Hypothalamus (tissue), 51 donors: Measurements from ENCODE around the gene PCCA.
"Not testable (repeated sequence)": the region's sequence is repeated elsewhere in the genome, so short reads cannot be mapped to it uniquely, and the experiment has no call there.

ENCODE experiments used
- DNase-seq, 51 donors: peaks; one replicate each; lab custom pipeline; 2025; lab: John Stamatoyannopoulos, UW

PCCA gene

GRCh38 chr13:100300243-100300642, 211.3 kb downstream of the PCCA start:
- no peak for DNase-seq

DNA sequence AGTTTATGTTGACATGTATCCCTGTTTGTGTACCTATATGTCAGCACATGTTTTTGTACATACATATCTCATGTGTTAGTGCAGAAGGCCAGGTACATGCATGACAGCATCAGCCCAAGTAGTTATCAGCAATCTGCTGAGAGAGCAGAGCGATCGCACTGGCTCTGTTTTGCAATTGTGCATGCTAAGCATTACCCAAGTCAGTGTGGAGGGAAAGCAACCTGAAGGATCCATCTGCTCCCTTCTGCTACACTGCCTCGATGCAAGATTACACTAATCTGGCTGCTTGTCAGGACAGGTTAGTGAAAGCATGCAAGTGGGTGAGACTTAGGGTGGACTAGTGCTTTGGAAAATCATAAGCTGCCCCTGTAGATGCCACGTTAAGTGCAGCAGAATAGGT, 211.8 kb downstream of the PCCA start:
- DNase-seq: no peak

GRCh38 chr13:100301418-100301817, 212.5 kb downstream of the PCCA start:
- DNase-seq: no peak

DNA sequence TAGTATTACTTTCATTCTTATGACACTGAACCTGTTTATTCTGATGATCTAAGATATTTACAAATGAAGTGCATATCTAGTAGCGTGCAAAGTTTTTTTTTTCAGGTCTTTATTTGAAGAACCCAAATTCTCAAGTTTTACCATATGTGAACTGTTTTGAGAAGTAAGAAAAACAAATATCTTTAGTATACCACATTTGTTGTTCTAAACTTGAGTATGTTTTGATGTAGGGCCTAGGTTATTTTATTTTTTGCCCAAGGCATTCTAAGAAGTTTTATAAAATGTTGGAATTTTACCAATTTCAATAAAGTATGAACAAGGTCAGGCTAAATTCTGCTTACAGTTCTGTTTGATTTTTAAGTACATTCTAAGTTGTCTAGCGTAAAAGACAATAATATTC, 213.5 kb downstream of the PCCA start:
- DNase-seq: no peak

DNA sequence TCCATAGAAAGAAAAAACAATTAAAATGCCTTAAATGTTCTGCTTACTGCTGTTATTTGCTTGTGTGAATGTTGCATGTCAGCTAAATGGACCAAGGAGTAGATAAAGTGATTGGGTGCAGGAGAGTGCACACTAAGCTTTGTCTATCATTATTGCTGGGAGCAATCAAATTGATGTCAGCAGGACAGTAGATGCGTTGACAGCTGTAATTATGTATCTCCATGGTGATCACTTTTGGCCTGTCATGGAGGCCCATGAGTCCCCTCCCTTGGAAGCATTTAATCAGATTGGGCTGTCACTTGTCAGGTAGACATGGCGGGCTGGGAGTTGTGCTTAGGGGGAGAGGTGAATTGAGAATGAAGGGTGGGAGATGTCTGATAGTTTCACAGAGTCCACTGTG, 215.3 kb downstream of the PCCA start:
- DNase-seq: no peak

DNA sequence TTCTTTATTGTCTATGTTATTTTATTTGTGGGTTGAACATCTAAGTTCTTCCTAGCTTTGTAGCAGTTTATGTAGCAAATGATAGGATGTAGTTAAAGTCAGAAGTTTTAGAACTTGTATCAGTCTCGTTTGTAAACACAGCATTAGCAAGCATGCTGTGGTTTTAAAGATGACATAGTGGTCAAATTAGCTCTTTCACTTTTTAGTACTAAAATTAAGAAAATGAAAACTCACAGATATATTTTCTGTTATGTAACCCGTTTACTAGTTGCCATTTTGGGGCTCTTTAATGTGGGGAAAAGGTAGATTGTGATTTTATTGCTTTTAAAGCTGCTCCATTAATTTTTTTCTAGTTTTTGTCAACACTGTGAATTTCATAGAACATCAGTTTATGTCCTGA, 216.5 kb downstream of the PCCA start:
- no peak for DNase-seq

- DNase-seq: no peak
These were observed 217.1 kb downstream of the PCCA start for GRCh38 chr13:100306030-100306429.

DNA sequence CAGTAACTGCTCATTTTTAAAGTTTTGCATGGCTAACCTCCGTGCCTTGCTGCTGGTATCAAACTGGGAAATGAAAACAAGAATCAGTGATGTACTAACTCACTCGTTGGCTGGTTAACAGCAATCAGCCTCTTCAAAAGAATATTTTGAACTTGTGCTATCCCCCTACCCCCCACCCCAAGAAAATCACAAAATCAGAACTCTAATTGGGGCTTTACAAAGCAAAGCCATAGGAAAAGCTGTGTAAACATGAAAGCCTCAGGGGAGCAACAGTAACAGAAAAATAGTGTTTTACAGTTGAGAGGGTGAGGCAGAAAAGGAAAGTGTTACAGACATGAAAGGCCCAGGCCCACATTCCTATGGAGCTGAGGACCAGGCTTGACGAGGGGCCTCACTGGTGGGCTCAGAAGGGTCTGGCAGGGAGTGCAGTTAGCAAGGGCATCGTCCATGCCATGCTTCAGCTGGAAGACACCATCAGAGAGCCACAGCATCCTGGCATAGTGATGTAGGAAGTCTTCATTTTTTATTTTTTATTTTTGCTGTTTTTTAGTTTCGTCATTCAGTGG, 217.6 kb downstream of the PCCA start:
- no peak for DNase-seq

GRCh38 chr13:100314132-100314910, 225.4 kb downstream of the PCCA start:
- no peak for DNase-seq

DNA sequence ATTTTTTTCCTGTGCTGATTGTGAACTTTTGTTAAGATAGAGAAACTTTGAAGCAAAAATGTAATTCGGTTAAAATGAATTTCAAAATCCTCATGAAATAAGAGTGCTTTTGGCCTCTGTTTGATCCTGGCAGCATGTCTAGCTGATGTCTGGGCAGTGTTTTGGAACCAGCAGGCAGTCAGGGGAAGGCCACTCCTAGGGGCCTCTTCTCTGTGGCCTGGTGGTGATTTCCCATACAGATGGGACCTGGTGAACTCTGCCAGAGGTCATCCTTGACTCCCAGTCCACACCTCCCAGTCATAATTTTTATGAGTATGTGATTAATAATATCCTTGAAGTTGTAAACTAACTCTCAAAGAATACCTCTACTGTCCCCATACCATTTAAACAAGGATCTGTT, 226.6 kb downstream of the PCCA start:
- no peak for DNase-seq

GRCh38 chr13:100318473-100318872, 229.6 kb downstream of the PCCA start:
- not testable (repeated sequence) for DNase-seq

- no peak for DNase-seq
These were observed 235.0 kb downstream of the PCCA start for GRCh38 chr13:100323937-100324336.

- no peak for DNase-seq
These were observed 241.8 kb downstream of the PCCA start for GRCh38 chr13:100330662-100331061.

DNA sequence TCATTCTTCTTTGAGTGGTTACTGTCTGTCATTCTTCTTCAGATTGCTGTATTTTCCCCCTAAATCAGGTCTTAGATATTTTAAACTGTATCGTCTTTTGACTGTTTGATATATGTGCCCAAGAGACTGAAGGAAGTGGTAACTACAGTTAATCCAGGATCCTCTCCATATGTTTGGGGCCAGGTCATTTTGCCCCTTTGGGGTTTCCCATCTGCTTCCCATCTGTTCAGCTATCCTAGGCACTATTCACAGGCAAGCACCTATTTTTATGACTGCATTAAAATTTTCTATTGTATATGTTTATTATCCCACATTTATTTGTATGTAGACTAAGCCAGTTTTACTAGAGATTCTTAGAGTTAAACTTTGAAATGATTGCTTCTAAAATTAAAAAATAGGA, 244.2 kb downstream of the PCCA start:
- DNase-seq: no peak

DNA sequence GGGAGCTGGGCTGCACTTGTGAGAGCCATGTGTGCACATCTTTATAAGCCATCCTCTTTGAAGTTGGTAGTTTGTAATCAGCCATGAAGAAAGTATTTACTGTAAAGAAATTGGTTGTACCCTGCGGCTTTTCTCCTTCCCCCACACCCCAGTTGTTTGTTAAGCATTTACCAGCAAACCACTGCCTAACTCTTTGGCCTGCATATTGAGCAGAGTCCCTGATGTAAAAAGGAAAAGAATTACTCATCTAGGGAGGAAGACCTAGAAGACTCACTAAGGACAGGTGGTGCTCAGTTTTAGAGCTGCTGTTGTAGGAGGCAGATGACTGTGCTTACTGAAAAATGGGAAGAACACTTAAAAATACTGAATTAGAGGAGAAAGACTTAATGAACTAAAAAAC, 245.3 kb downstream of the PCCA start:
- DNase-seq: no peak

DNA sequence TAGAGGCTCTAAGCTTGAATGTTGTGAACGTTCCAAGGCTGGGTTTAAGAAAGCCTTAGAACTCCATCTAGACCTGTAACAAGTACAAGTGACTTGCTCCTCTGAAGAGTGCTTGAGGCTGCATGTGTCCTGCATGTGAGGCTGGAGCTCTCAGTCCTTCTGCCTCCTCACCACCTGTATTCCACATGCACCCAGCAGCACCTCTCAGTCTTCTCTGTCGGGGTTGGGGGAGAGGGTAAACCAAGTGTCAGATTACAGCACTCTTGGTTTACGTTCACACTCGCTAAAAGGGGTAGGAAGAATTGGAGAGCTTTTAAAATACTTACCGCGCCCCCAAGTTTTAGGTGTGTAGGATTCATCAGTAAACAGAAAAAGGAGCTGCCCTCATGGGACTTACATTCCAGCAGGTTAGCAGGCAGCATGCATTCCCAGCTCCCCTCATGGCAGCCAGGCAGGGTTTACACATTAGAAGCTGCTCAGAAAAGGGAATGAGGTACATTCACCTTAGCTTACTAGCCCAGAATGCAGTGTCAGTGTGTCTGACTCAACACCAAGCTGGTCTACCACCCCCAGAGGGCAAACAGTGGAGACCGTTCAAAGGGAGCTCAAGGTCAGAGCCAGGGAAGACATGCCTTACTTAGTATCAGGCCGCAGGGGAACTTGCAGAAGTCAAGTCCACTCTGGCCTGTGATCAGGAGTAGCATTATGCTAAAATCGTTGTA, 248.1 kb downstream of the PCCA start:
- no peak for DNase-seq

DNA sequence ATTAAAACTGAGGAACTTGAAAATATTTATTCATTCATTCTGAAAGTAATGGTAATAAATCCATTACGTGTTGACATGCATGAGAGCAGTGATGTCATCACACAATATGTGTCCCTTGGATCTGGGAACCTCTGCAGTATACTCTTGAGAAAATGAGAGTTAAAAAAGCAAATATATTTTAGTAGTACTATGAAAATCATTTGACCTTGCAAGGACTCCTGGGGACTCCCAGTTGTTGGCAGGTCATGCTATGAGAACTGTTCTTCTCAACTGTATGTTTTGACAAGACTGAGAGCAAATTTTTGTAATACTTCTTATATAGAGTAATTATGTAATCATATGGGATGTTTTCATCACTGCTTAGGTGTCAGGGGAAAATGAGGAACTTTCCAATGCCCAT, 249.4 kb downstream of the PCCA start:
- no peak for DNase-seq

DNA sequence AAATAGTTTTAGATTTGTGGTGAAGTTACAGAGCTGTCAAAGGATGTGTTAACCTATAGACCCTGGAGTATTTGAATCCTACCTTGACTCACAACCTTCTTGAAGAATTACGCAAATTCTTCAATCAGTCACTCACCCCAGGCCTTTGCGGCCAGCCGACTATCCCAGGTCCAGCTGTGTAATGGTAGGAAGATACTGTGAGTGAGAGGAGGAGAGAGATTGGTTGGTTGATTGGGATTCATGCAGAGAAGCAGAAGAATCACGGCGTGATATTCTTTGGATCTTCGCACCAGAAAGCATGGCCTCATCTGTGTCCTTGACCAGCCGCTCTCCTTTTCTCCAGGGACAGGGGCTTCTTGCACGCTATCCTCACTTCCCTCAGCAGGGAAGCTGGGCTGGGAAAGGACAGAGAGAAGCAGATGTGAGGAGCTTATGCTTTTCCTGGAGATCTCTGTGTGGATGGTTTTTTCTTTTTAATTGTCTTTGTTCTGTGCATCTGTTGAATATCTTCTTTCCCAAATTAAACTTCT, 250.6 kb downstream of the PCCA start:
- no peak for DNase-seq

DNA sequence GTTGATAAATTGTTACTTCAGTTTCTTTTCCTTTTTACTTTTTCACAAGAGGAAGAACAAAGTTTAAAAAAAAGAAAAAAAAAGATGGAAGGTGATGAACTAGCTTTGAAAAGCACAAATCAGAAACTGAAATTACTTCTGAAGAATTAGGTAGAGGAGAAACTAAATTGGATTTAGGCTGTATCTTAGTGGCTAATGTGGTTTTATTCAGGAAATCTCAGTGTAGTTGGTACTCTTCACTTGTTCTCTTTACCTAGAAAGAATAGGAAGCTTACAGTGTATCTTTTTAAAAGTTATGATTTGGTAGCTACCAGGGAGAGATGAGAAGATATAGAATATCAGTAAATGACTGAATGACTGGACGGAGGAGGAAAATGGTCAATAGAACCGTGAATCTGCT, 252.0 kb downstream of the PCCA start:
- DNase-seq: no peak

GRCh38 chr13:100341327-100341726, 252.4 kb downstream of the PCCA start:
- no peak for DNase-seq

GRCh38 chr13:100344544-100344943, 255.7 kb downstream of the PCCA start:
- DNase-seq: no peak

DNA sequence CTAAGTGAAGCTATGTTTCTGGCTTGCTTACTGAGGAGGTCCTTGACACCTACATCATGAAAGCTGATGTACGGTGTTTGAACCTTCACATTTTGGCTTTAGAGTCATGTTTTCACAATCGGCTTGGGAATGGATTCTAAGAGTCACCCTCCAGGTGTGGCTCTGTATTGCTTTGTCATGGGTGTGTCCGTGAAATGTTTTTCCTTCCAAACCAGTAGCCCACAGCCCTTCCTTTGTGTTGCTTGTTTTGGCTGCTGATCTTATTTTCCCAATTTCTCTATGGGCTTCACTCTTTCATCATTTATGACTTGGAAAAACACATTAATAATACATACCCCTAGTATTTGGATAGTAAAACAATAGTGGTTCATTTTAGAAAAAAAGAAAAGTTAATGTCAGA, 259.1 kb downstream of the PCCA start:
- no peak for DNase-seq
